DMS 273 (cell line): ENCODE data around the gene PLK1.

Source experiments
- DNase-seq: peaks from one replicate; lab custom pipeline; 2025; ENCODE audit not compliant: unreplicated experiment; lab: John Stamatoyannopoulos, UW

Gene PLK1

GRCh38 chr16:23679274-23679985, 741 bp downstream of the PLK1 start:
- peak; percentile 60 for DNase-seq

GRCh38 chr16:23679986-23680336, 1.3 kb downstream of the PLK1 start:
- peak; percentile 21 for DNase-seq

GRCh38 chr16:23682181-23682580, 3.5 kb downstream of the PLK1 start:
- DNase-seq, result no peak

- no peak for DNase-seq
Observed at GRCh38 chr16:23683487-23683886, 4.8 kb downstream of the PLK1 start.

- DNase-seq, result no peak
Observed at GRCh38 chr16:23687034-23687808, 8.5 kb downstream of the PLK1 start.

- no peak for DNase-seq
Observed at GRCh38 chr16:23689442-23690187, 10.9 kb downstream of the PLK1 start.

GRCh38 chr16:23690771-23691482, 12.2 kb downstream of the PLK1 start:
- peak; percentile 14 for DNase-seq

- peak; percentile 33 for DNase-seq
Observed at GRCh38 chr16:23691483-23692189, 12.9 kb downstream of the PLK1 start.

- DNase-seq, result no peak
Observed at GRCh38 chr16:23692190-23692837, 13.6 kb downstream of the PLK1 start.

- DNase-seq, result no peak
Observed at GRCh38 chr16:23694265-23694643, 15.6 kb downstream of the PLK1 start.

GRCh38 chr16:23694644-23695373, 16.1 kb downstream of the PLK1 start:
- DNase-seq, result peak; percentile 44

- DNase-seq, result no peak
Observed at GRCh38 chr16:23695756-23696155, 17.1 kb downstream of the PLK1 start.

- DNase-seq, result no peak
Observed at GRCh38 chr16:23699100-23699499, 20.4 kb downstream of the PLK1 start.

GRCh38 chr16:23700093-23700492, 21.4 kb downstream of the PLK1 start:
- DNase-seq, result no peak

- DNase-seq, result peak; percentile 26
Observed at GRCh38 chr16:23700509-23700908, 21.8 kb downstream of the PLK1 start.

GRCh38 chr16:23701045-23701444, 22.4 kb downstream of the PLK1 start:
- no peak for DNase-seq

- no peak for DNase-seq
Observed at GRCh38 chr16:23702951-23703350, 24.3 kb downstream of the PLK1 start.

- DNase-seq, result no peak
Observed at GRCh38 chr16:23704772-23705516, 26.3 kb downstream of the PLK1 start.

GRCh38 chr16:23705517-23705902, 26.8 kb downstream of the PLK1 start:
- DNase-seq, result no peak
